ENCODE results near the gene IFNL1.

GRCh38 chr19:39321832-39322176, 25.6 kb downstream of the IFNL1 start:
- TF ChIP-seq ZC3H11A (IDR thresholded peaks at IDR 0.05): no peak
- TF ChIP-seq, protein P1, sequence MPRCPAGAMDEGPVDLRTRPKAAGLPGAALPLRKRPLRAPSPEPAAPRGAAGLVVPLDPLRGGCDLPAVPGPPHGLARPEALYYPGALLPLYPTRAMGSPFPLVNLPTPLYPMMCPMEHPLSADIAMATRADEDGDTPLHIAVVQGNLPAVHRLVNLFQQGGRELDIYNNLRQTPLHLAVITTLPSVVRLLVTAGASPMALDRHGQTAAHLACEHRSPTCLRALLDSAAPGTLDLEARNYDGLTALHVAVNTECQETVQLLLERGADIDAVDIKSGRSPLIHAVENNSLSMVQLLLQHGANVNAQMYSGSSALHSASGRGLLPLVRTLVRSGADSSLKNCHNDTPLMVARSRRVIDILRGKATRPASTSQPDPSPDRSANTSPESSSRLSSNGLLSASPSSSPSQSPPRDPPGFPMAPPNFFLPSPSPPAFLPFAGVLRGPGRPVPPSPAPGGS (IDR thresholded peaks at IDR 0.05): no peak
- TF ChIP-seq, protein P2, sequence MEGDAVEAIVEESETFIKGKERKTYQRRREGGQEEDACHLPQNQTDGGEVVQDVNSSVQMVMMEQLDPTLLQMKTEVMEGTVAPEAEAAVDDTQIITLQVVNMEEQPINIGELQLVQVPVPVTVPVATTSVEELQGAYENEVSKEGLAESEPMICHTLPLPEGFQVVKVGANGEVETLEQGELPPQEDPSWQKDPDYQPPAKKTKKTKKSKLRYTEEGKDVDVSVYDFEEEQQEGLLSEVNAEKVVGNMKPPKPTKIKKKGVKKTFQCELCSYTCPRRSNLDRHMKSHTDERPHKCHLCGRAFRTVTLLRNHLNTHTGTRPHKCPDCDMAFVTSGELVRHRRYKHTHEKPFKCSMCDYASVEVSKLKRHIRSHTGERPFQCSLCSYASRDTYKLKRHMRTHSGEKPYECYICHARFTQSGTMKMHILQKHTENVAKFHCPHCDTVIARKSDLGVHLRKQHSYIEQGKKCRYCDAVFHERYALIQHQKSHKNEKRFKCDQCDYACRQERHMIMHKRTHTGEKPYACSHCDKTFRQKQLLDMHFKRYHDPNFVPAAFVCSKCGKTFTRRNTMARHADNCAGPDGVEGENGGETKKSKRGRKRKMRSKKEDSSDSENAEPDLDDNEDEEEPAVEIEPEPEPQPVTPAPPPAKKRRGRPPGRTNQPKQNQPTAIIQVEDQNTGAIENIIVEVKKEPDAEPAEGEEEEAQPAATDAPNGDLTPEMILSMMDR (IDR thresholded peaks at IDR 0.05): no peak
